HUES6 (cell line): ENCODE results near the gene NOVA2.
"Not testable (repeated sequence)": the region's sequence is repeated elsewhere in the genome, so short reads cannot be mapped to it uniquely, and the experiment has no call there.

ENCODE experiments used
- H3K27ac ChIP-seq: 2 replicates; pipeline ENCODE4 v1.7.0; 2013; ENCODE audit warnings: low read depth, mild to moderate bottlenecking, low read length, inconsistent platforms
- H3K27me3 ChIP-seq: 2 replicates; pipeline ENCODE4 v1.6.1; 2013; ENCODE audit warnings: low read length; ENCODE audit not compliant: control insufficient read depth, insufficient read depth
- H3K36me3 ChIP-seq: 2 replicates; pipeline ENCODE4 v1.6.1; 2013; ENCODE audit warnings: low read length; ENCODE audit not compliant: control insufficient read depth, insufficient read depth
- H3K4me1 ChIP-seq: 2 replicates; pipeline ENCODE4 v1.6.1; 2013; ENCODE audit warnings: low read length; ENCODE audit not compliant: control insufficient read depth, insufficient read depth
- H3K4me3 ChIP-seq: 2 replicates; pipeline ENCODE4 v1.5.1; 2013; ENCODE audit warnings: low read depth, low read length
- H3K9ac ChIP-seq: one replicate; pipeline ENCODE4 v1.6.1; 2013; ENCODE audit warnings: mild to moderate bottlenecking, low read length
- H3K9me3 ChIP-seq: 2 replicates; pipeline ENCODE4 v1.6.1; 2013; ENCODE audit warnings: low read depth, low read length; ENCODE audit not compliant: control insufficient read depth, insufficient read depth

Gene NOVA2

GRCh38 chr19:45900738-45901431 lies 72.8 kb downstream of the NOVA2 start:
- peaks cover 12% of the 10 kb centered on the region; the same call in 1 of the 2 replicates for H3K36me3 ChIP-seq
- H3K27me3 ChIP-seq, result peaks cover 18% of the 10 kb centered on the region
- no peak overlapping the region for H3K27ac ChIP-seq
- no peaks in the 10 kb centered on the region for H3K9me3 ChIP-seq
- no peak overlapping the region for H3K9ac ChIP-seq
- H3K4me1 ChIP-seq, result no peaks in the 10 kb centered on the region
- H3K4me3 ChIP-seq, result peak overlapping the region; percentile 93

GRCh38 chr19:45899919-45900589 lies 73.6 kb downstream of the NOVA2 start:
- Histone ChIP-seq H3K4me3 (no peak overlapping the region), H3K4me1 (no peaks in the 10 kb centered on the region), H3K9ac (no peak overlapping the region), H3K36me3 (peaks cover 16% of the 10 kb centered on the region; the same call in 1 of the 2 replicates), H3K27ac (no peak overlapping the region), H3K9me3 (no peaks in the 10 kb centered on the region), H3K27me3 (peaks cover 18% of the 10 kb centered on the region)

- no peaks in the 10 kb centered on the region for H3K4me1 ChIP-seq
- H3K36me3 ChIP-seq, result peaks cover 16% of the 10 kb centered on the region; the same call in 1 of the 2 replicates
- H3K9me3 ChIP-seq, result no peaks in the 10 kb centered on the region
- H3K27ac ChIP-seq, result no peak overlapping the region
- peaks cover 18% of the 10 kb centered on the region for H3K27me3 ChIP-seq
- no peak overlapping the region for H3K9ac ChIP-seq
- no peak overlapping the region for H3K4me3 ChIP-seq
Measured at GRCh38 chr19:45899253-45899652, 74.4 kb downstream of the NOVA2 start.

GRCh38 chr19:45897261-45897812 lies 76.3 kb downstream of the NOVA2 start:
- no peaks in the 10 kb centered on the region for H3K4me1 ChIP-seq
- peaks cover 18% of the 10 kb centered on the region for H3K27me3 ChIP-seq
- H3K9ac ChIP-seq, result no peak overlapping the region
- H3K36me3 ChIP-seq, result peaks cover 16% of the 10 kb centered on the region; the same call in 1 of the 2 replicates
- no peaks in the 10 kb centered on the region for H3K9me3 ChIP-seq
- H3K27ac ChIP-seq, result no peak overlapping the region
- no peak overlapping the region for H3K4me3 ChIP-seq

- not testable (repeated sequence) for H3K4me1 ChIP-seq, H3K27me3 ChIP-seq, H3K27ac ChIP-seq, H3K9ac ChIP-seq, H3K9me3 ChIP-seq, H3K4me3 ChIP-seq
- peaks cover 16% of the 10 kb centered on the region; the same call in 1 of the 2 replicates for H3K36me3 ChIP-seq
Measured at GRCh38 chr19:45895983-45896599, 77.6 kb downstream of the NOVA2 start.

GRCh38 chr19:45895519-45895972 lies 78.1 kb downstream of the NOVA2 start:
- Histone ChIP-seq H3K9me3 (no peaks in the 10 kb centered on the region), H3K9ac (no peak overlapping the region), H3K4me3 (no peak overlapping the region), H3K4me1 (no peaks in the 10 kb centered on the region), H3K27ac (no peak overlapping the region), H3K27me3 (peaks cover 2% of the 10 kb centered on the region), H3K36me3 (peaks cover 16% of the 10 kb centered on the region; the same call in 1 of the 2 replicates)

- Histone ChIP-seq H3K36me3 (peaks cover 4% of the 10 kb centered on the region; the same call in 1 of the 2 replicates), H3K9me3 (no peaks in the 10 kb centered on the region), H3K27me3 (no peaks in the 10 kb centered on the region), H3K27ac (no peak overlapping the region), H3K9ac (no peak overlapping the region), H3K4me1 (peaks cover 4% of the 10 kb centered on the region; the same call in 1 of the 2 replicates), H3K4me3 (no peak overlapping the region)
Measured at GRCh38 chr19:45890877-45891276, 82.8 kb downstream of the NOVA2 start.

- Histone ChIP-seq H3K27me3 (no peaks in the 10 kb centered on the region), H3K4me3 (no peak overlapping the region)
Measured at GRCh38 chr19:45889210-45889885, 84.3 kb downstream of the NOVA2 start.

GRCh38 chr19:45887200-45887710 lies 86.4 kb downstream of the NOVA2 start:
- Histone ChIP-seq H3K9me3 (no peaks in the 10 kb centered on the region), H3K36me3 (no peaks in the 10 kb centered on the region), H3K27me3 (no peaks in the 10 kb centered on the region), H3K9ac (peak overlapping the region; percentile 85), H3K27ac (peak overlapping the region; percentile 78), H3K4me3 (peak overlapping the region; percentile 90), H3K4me1 (peaks cover 23% of the 10 kb centered on the region)

More at GRCh38 chr19:45889210-45889885, 84.3 kb downstream of the NOVA2 start:
- Histone ChIP-seq H3K4me1 (peaks cover 10% of the 10 kb centered on the region), H3K9me3 (no peaks in the 10 kb centered on the region), H3K36me3 (no peaks in the 10 kb centered on the region), H3K27ac (no peak overlapping the region), H3K9ac (no peak overlapping the region)

- Histone ChIP-seq H3K27me3 (no peaks in the 10 kb centered on the region), H3K36me3 (no peaks in the 10 kb centered on the region), H3K4me3 (peak overlapping the region; percentile 90), H3K27ac (peak overlapping the region; percentile 78), H3K9me3 (no peaks in the 10 kb centered on the region), H3K9ac (peak overlapping the region; percentile 85), H3K4me1 (peaks cover 30% of the 10 kb centered on the region)
Measured at GRCh38 chr19:45886427-45887199, 87.1 kb downstream of the NOVA2 start.
